Measurements from ENCODE around the gene SYNPO2.

SYNPO2 gene

GRCh38 chr4:118939169-118939783, 50.6 kb downstream of the SYNPO2 start:
- Mint-ChIP-seq H3K9me3 (no peaks in the 10 kb centered on the region), H3K4me1 (no peaks in the 10 kb centered on the region), H3K4me3 (no peak overlapping the region), H3K27ac (no peak overlapping the region), H3K27me3 (peaks cover 13% of the 10 kb centered on the region), H3K36me3 (no peaks in the 10 kb centered on the region)
- ATAC-seq: no peak

- no peaks in the 10 kb centered on the region for H3K36me3 Mint-ChIP-seq
- peaks cover 13% of the 10 kb centered on the region for H3K27me3 Mint-ChIP-seq
- no peak overlapping the region for H3K4me3 Mint-ChIP-seq
- no peaks in the 10 kb centered on the region for H3K4me1 Mint-ChIP-seq
- no peaks in the 10 kb centered on the region for H3K9me3 Mint-ChIP-seq
- no peak overlapping the region for H3K27ac Mint-ChIP-seq
- ATAC-seq: no peak
Observed at GRCh38 chr4:118941149-118941548, 52.5 kb downstream of the SYNPO2 start.

DNA sequence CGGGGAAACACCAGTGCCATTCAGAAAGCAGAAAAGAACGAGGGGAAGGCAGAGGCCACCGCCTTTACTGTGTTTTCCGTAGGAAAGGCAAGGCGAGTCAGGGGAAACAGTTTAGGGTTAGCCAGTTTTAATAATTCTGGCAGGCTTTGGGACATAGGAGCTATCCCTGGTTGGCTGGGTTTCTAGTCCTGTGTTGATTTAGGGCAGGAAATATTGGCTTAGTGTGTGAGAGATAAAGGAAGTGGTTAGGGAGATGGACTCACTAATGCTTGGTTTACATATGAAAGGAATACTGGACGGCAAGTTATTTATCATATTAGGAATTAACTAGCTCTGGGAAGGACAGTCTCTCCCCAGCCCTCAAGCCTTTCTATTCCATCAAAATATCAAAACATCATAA, 53.1 kb downstream of the SYNPO2 start:
- Mint-ChIP-seq H3K4me1 (no peaks in the 10 kb centered on the region), H3K27me3 (peaks cover 13% of the 10 kb centered on the region), H3K4me3 (no peak overlapping the region)

GRCh38 chr4:118942465-118942864, 53.8 kb downstream of the SYNPO2 start:
- Mint-ChIP-seq H3K4me1 (no peaks in the 10 kb centered on the region), H3K27me3 (peaks cover 13% of the 10 kb centered on the region), H3K36me3 (no peaks in the 10 kb centered on the region), H3K4me3 (no peak overlapping the region), H3K9me3 (no peaks in the 10 kb centered on the region), H3K27ac (no peak overlapping the region)
- ATAC-seq: no peak

More for the DNA sequence above, 53.1 kb downstream of the SYNPO2 start:
- Mint-ChIP-seq H3K9me3 (no peaks in the 10 kb centered on the region), H3K27ac (no peak overlapping the region), H3K36me3 (no peaks in the 10 kb centered on the region)
- no peak for ATAC-seq

DNA sequence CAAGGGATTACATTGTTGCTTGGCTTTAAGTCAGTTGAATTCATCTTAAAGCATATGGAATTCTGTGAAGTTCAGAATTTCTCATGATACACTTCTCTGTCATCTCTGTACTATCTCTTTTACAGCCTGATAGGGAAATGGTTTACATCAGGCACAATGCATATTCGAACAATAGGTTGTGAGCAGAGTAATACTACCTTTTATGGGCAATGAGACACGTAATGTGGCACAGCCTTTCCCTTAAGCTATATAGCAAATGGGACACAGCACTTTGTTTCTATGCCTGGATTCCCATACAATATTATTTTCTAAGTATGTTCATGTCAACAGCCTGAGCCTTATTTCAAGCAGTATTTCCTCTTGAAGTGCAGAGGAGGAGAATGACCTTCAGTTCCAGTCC, 58.4 kb downstream of the SYNPO2 start:
- H3K9me3 Mint-ChIP-seq: no peaks in the 10 kb centered on the region
- peaks cover 7% of the 10 kb centered on the region for H3K27me3 Mint-ChIP-seq
- no peaks in the 10 kb centered on the region for H3K4me1 Mint-ChIP-seq

DNA sequence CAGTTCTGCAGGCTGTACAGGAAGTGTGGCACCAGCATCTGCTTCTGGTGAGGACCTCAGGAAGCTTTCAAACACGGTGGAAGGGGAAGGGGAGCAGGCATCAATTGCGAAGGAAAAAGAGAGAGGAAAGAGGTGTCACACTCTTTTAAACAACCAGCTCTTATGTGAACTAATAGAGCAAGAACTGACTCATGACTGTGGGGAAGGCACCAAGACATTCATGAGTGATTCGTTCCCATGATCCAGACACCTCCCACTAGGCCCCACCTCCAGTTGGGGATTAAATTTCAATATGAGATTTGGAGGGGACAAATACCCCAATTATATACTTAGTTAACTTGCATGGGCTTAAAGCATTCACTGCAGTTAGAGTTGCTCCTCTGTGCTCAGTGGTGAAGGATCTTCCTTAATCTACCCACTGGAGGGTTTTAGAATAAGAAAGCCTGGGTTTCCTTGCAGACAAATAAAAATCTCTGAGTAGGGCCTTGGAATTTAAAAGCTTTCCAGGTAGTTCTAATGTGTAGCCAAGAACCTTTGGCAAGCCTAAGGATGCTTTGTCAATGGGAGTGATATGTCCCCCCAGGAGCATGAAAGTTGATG, 60.0 kb downstream of the SYNPO2 start:
- Mint-ChIP-seq H3K4me1 (no peaks in the 10 kb centered on the region), H3K36me3 (no peaks in the 10 kb centered on the region), H3K9me3 (no peaks in the 10 kb centered on the region), H3K27me3 (peaks cover 7% of the 10 kb centered on the region), H3K4me3 (no peak overlapping the region), H3K27ac (no peak overlapping the region)
- ATAC-seq: no peak

More for the DNA sequence above, 58.4 kb downstream of the SYNPO2 start:
- no peak for ATAC-seq
- no peaks in the 10 kb centered on the region for H3K36me3 Mint-ChIP-seq
- H3K27ac Mint-ChIP-seq: no peak overlapping the region
- H3K4me3 Mint-ChIP-seq: no peak overlapping the region

DNA sequence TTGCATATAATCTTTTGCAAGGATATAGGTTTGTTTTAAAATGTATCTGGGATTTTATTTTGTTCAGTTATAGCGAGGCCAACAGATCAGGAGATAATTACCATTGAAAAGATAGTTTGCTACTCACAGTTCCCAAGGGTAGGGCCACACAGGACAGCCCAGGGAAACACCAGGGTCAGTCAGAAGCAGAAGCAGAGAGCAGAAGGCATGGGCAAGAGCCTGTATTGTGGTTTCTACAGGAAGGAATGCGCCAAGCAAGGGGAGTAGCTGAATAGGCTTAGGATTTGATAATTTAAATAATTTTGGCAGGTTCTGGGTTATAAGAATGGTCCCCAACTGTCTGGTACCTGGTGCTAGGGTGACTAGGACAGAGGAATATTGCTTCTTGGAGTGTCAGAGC, 61.6 kb downstream of the SYNPO2 start:
- ATAC-seq: no peak
- H3K4me1 Mint-ChIP-seq: no peaks in the 10 kb centered on the region
- no peak overlapping the region for H3K27ac Mint-ChIP-seq
- H3K36me3 Mint-ChIP-seq: no peaks in the 10 kb centered on the region
- peaks cover 7% of the 10 kb centered on the region for H3K27me3 Mint-ChIP-seq
- no peaks in the 10 kb centered on the region for H3K9me3 Mint-ChIP-seq
- no peak overlapping the region for H3K4me3 Mint-ChIP-seq

- no peak overlapping the region for H3K27ac Mint-ChIP-seq
- H3K4me1 Mint-ChIP-seq: no peaks in the 10 kb centered on the region
- no peaks in the 10 kb centered on the region for H3K36me3 Mint-ChIP-seq
- H3K9me3 Mint-ChIP-seq: no peaks in the 10 kb centered on the region
- no peak overlapping the region for H3K4me3 Mint-ChIP-seq
- peaks cover 7% of the 10 kb centered on the region for H3K27me3 Mint-ChIP-seq
- ATAC-seq: no peak
Observed at GRCh38 chr4:118950929-118951570, 62.4 kb downstream of the SYNPO2 start.

DNA sequence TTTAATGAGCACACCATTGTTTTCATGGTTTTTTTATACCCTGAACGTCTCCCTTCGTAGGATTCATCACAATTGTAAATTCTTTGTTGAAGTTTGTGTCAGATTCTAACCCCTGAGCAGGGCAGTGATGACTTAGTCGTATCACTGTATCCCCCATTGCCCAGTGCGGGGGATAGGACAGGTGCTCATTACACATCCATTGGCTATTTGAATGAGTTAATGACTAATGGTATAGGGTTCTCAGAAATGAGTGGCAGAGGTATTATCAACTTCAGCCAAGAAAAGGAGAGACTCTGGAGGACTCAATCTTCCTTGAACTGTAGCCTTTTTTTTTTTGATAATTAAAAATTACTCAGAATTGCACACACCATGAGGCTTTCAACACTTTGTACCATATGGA, 64.6 kb downstream of the SYNPO2 start:
- H3K4me3 Mint-ChIP-seq: no peak overlapping the region
- no peaks in the 10 kb centered on the region for H3K4me1 Mint-ChIP-seq
- H3K27me3 Mint-ChIP-seq: peaks cover 4% of the 10 kb centered on the region
- no peaks in the 10 kb centered on the region for H3K9me3 Mint-ChIP-seq
- ATAC-seq: no peak
- H3K27ac Mint-ChIP-seq: no peak overlapping the region
- H3K36me3 Mint-ChIP-seq: no peaks in the 10 kb centered on the region

DNA sequence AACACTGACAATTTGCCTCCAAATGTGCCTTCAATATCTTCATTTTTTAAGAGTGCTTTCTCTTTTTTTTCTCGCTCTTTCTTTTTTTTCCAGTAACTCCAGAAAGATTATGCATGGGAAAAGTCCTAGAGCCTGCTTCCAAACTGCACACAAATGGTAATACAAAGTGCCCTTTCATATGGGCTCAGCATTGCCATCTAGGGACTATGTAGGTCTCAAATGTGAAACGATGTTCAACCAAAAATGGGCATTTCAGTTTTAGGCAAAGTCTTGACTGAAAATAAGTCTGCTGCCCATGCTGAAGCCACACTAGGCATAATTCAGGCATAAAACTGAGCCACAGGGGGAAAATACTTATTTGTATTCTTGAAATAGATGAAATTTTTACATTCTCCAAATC, 65.6 kb downstream of the SYNPO2 start:
- Mint-ChIP-seq H3K4me1 (no peaks in the 10 kb centered on the region), H3K9me3 (no peaks in the 10 kb centered on the region), H3K27ac (no peak overlapping the region)

DNA sequence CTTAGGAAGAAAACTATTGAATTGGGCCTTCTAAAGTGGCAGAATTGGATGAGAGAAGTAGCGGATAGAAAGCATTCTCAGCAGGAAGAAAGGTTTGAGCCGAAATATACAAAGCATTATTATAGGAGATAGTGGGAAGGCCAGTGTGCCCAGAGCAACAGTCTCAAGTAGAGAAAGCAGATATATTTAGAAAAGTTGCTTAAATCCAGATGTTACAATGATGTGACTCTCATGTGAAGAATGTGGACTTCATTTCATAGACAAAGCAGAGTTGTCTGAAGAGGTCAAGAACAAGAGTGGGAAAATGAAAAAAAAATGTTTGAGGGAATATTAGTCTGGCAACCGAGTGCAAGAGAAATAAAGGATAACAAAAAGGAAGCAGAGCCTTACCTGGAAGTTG, 66.9 kb downstream of the SYNPO2 start:
- H3K27me3 Mint-ChIP-seq: peaks cover 2% of the 10 kb centered on the region
- ATAC-seq: no peak
- H3K9me3 Mint-ChIP-seq: no peaks in the 10 kb centered on the region
- H3K36me3 Mint-ChIP-seq: no peaks in the 10 kb centered on the region
- H3K27ac Mint-ChIP-seq: no peak overlapping the region
- H3K4me1 Mint-ChIP-seq: no peaks in the 10 kb centered on the region
- H3K4me3 Mint-ChIP-seq: no peak overlapping the region

More for the DNA sequence above, 65.6 kb downstream of the SYNPO2 start:
- no peak overlapping the region for H3K4me3 Mint-ChIP-seq
- H3K27me3 Mint-ChIP-seq: no peaks in the 10 kb centered on the region
- no peak for ATAC-seq
- H3K36me3 Mint-ChIP-seq: no peaks in the 10 kb centered on the region

GRCh38 chr4:118957722-118958445, 69.2 kb downstream of the SYNPO2 start:
- peaks cover 18% of the 10 kb centered on the region for H3K27me3 Mint-ChIP-seq
- H3K9me3 Mint-ChIP-seq: no peaks in the 10 kb centered on the region
- no peak for ATAC-seq
- H3K4me1 Mint-ChIP-seq: no peaks in the 10 kb centered on the region
- H3K36me3 Mint-ChIP-seq: no peaks in the 10 kb centered on the region
- H3K4me3 Mint-ChIP-seq: no peak overlapping the region
- no peak overlapping the region for H3K27ac Mint-ChIP-seq

- Mint-ChIP-seq H3K9me3 (no peaks in the 10 kb centered on the region), H3K4me1 (peaks cover 6% of the 10 kb centered on the region), H3K36me3 (no peaks in the 10 kb centered on the region), H3K27me3 (peaks cover 18% of the 10 kb centered on the region), H3K4me3 (no peak overlapping the region), H3K27ac (no peak overlapping the region)
- no peak for ATAC-seq
Observed at GRCh38 chr4:118962540-118962939, 73.9 kb downstream of the SYNPO2 start.

GRCh38 chr4:118964891-118965411, 76.3 kb downstream of the SYNPO2 start:
- no peaks in the 10 kb centered on the region for H3K9me3 Mint-ChIP-seq
- H3K27me3 Mint-ChIP-seq: peaks cover 18% of the 10 kb centered on the region
- no peak overlapping the region for H3K27ac Mint-ChIP-seq
- H3K36me3 Mint-ChIP-seq: peaks cover 6% of the 10 kb centered on the region
- ATAC-seq: no peak
- H3K4me1 Mint-ChIP-seq: peaks cover 18% of the 10 kb centered on the region
- no peak overlapping the region for H3K4me3 Mint-ChIP-seq

GRCh38 chr4:118967393-118967792, 78.7 kb downstream of the SYNPO2 start:
- H3K4me3 Mint-ChIP-seq: no peak overlapping the region
- peaks cover 6% of the 10 kb centered on the region for H3K36me3 Mint-ChIP-seq
- H3K27me3 Mint-ChIP-seq: no peaks in the 10 kb centered on the region
- ATAC-seq: no peak
- H3K27ac Mint-ChIP-seq: peak overlapping the region; percentile 81
- no peaks in the 10 kb centered on the region for H3K9me3 Mint-ChIP-seq
- peaks cover 18% of the 10 kb centered on the region for H3K4me1 Mint-ChIP-seq
